NCI-H748 treated with DMSO at 0.1 percent for 48 hours (cell line): ENCODE data around the gene PISD.
"Not testable (repeated sequence)": the region's sequence is repeated elsewhere in the genome, so short reads cannot be mapped to it uniquely, and the experiment has no call there.

Source experiments
- DNase-seq: peaks from one replicate; lab custom pipeline; 2025; lab: John Stamatoyannopoulos, UW

Gene PISD

DNA sequence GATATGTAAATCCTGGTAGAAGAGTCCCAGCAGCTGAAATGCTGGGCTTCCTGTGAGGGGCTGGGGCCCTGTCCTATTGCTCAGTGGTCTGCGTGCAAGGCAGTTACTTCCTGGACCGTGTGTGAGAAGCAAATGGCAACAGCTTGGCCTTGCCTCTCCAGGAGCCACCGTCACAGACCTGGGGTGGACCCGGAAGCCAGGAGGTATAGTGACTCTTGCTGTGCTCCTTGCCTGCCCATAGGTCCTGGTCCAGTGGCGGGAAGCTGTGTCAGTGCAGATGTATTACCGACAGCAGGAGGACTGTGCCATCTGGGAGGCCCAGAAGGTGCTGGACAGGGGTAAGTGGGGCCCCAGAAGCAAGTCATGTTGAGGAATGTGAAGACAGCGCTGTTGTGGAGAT, 54.3 kb downstream of the PISD start:
- no peak for DNase-seq

DNA sequence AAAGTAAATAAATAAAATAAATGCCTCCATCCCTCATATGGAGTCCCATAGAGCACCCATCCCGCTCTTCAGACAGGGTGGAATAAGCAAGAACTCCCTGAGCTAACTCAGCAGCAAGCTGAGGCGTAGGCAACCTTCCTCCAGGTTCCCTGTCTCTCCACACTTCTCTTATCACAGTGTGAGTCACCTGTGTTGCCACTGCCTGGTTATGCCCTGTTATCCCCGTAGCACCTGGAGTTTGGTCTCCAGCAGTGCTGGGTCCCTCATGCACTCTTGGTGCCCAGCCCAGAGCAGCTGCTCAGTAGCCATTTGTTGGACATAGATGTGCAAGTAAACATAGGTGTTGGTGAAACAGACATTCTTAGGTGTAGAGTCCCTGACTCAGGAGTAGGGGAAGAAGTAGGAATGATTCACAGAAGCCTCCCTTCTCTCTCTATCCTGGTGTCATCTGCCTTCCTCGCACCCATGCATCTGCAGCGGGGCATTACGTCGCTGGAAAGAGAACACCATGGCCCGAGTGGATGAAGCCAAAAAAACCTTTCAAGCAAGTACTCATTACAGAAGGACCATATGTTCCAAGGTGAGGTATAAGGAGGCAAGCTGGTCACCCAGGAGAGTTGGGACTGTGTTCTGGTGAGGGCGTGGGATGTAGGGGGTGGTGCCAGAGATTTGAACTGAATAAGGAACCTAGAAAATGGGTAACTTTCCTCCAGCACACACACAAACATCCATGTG, 56.0 kb downstream of the PISD start:
- no peak for DNase-seq

GRCh38 chr22:31604746-31605705, 57.0 kb downstream of the PISD start:
- no peak for DNase-seq

DNA sequence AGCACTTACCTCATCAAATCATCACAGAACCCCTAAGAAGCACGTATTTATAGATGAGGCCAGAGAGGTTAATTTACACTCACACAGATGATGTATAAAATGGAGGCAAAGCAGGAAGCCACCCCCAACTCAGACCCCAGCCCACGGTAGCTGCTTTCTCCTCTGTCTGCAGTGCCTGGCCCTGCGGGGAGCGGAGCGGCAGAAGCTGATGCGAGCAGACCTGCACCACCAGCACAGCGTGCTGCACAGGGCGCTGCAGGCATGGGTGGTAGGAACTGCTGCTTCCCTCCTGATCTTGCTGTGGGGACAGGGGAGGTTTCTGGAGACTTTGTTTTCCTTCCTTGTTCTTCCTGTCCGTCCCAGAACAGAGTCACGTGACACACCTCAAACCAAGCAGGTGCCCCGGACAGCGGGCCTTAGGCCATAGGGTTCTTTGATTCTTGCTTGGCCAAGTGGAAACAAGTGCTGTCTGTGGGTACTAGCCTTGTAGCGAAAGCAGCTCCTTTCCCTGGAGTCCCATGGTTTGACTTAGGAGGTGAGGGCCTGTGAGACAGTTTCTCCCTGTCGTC, 57.8 kb downstream of the PISD start:
- no peak for DNase-seq

DNA sequence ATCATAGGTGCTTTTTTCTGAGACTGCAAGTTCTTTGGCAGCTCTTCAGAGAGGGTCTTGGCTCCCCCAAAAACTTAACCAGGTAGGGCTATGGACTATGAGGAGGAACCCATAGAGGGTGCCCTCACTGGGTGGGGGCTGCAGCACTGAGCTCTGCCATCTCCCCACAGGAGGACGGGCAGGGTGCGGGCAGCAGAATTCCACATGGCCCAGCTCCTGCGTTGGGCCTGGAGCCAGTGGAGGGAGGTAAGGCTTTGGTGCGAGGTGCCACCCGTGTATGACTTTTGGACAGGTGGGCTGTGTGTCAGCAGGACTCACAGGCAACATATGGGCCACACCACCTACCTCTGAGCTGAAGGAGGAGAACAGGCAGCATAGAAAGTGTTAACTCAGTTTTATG, 58.4 kb downstream of the PISD start:
- DNase-seq: no peak

GRCh38 chr22:31603081-31603525, 58.9 kb downstream of the PISD start:
- DNase-seq: no peak

DNA sequence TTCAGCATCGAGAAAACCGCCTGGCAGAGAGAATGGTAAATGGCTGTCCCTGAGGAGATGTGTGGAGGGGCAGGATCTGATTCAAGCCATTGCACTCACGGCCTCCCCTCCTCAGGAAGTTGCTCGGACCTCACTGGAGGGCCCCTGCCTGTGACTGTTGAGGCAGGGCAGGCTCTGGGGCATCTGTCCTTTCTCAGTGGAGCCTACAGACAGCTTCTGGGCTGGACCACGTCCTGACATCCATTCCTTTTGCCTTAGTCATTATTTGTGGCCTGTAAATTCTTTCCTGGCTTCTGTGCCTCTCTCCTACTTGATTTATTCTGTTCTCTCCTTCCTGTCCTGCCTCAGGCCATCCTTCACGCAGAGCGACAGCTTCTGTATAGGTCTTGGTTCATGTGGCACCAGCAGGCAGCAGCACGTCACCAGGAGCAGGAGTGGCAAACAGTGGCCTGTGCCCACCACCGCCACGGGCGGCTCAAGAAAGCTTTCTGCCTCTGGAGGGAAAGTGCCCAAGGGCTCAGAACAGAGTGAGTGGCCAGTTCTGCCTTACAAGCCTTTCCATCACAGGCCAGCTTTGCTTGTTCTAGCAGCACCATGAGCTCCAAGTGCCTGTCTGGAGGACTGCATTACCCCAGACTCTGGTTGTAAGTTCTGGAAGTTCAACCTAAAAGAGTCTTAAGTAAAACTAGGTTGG, 59.6 kb downstream of the PISD start:
- DNase-seq: no peak

- no peak for DNase-seq
Observed at GRCh38 chr22:31595271-31595670, 66.7 kb downstream of the PISD start.

DNA sequence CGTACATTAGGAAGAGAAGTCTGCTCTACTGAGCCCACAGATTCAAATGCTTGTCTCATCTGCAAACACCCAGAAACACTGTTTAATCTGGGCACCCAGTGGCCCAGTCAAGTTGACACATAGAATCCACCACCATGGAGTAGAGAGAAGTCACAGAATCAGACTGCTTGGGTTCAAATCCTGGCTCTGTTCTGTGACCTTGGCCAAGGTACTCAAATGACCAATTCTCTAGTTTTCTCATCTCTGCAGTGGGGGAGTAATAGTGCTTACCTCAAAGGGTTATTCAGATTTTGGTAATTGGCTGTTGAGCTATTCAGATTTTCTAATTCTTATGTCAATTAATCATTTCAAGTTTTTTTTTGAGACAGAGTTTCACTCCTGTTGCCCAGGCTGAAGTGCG, 71.9 kb downstream of the PISD start:
- DNase-seq: not testable (repeated sequence)

GRCh38 chr22:31588970-31589675, 72.9 kb downstream of the PISD start:
- DNase-seq: no peak

GRCh38 chr22:31586137-31586920, 75.7 kb downstream of the PISD start:
- no peak for DNase-seq

- no peak for DNase-seq
Observed at GRCh38 chr22:31585161-31585859, 76.7 kb downstream of the PISD start.

DNA sequence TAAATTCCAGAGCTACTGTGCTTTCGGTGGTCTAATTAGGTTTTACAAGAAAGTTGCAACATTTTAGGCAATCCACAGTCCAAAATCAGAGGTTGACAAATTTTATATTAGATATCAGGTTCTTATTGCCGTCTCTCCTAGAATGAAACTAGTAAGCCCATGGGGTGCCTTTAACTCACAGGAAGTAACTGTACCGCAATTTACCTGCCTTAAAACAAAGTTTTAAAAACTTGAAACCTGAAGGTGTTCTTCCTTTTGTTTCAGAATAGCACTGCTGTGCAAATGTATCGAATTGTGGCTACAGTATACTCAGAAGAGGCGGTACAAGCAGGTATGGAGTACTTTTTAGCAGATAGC, 77.2 kb downstream of the PISD start:
- no peak for DNase-seq

DNA sequence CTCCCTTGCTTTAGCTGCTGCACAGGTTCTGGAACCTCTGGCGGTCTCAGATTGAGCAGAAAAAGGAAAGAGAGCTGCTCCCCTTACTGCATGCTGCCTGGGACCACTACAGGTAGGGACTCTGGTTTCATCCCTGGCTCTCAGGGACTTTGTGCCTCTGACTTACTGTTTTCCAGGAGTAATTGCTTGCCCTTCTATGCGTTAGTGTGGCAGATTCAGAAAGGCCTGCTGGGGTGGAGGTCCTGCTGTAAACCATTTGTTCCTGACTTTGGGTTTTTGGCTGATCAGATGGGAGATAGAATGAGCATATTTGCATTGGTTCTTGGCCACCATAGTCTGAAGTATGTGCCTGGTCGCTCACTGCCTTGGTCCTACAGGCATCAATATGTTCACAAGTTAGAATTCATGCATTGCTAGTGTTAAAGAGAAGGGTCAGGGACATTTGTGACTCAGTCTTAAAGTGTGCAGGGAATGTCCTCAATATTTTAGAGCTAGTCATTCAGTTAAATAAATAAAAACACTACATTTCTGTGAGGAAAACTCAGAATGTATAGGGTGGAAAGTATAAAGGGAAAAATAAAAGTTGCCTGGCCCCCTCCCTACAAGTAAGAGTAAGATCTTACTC, 78.0 kb downstream of the PISD start:
- no peak for DNase-seq

DNA sequence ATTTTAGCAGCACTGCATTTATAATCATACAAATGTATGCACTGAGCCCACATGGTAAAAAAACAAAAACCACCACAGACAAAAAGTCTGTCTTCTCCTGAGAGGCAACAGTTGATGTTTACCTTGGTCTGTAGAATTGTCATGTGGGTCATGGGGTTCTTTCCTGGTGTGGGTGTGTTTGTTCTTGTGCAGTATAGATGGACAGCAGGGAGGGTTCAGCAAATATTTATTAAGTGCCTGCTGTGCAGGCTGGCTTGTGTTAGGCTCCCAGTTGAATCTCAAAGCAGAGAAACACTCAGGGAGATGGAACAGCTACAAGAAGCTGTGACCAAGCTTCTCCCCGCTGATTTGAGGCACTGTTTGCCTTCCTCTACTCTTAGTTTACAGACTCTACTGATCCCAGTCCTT, 82.2 kb downstream of the PISD start:
- DNase-seq: peak; percentile 93

DNA sequence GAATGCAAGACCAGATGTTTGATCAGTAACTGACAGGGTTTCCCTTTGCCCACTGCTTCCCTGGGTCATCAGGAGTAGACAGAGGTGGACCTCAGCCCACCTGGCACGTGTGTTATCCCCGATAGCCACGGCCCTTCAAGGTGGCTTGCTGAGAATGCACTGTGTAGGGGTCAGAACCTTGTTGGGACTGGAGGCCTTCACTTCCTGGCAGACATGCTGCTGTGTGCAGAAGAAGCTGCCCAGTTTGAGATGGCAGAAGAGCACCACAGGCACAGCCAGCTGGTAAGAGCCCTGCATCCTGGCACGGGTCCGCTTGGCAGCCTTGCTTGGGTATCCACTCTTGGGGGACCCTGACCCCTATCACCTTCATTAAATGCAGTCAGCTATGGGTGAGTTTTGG, 83.8 kb downstream of the PISD start:
- no peak for DNase-seq

DNA sequence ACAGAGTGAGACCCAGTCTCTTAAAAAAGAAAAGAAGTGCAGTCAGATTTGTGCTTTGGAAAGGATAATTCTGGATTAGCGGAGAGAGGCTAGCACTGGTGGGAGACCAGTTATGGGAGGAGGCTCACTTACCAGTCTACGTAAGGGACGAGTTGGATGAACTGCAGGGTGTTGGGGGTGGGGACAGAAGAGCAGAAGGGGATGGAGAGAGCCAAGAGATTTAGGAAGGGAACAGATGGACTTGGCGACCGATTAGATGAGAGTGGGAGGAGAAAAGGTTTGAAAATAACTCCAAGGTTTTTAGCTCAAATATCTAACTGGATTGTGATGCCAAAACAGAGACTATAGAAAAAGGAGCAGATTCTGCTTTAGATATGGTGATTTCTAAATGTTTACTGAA, 84.3 kb downstream of the PISD start:
- no peak for DNase-seq

GRCh38 chr22:31575190-31575589, 86.8 kb downstream of the PISD start:
- no peak for DNase-seq

- no peak for DNase-seq
Observed at GRCh38 chr22:31574055-31574670, 87.9 kb downstream of the PISD start.
